H1 (cell line): Measurements from ENCODE around the gene NRL. TPM values are rescaled to one million over a fixed set of nuclear protein-coding genes. Genes with fewer than 3 reads are reported as not detected.

ENCODE experiments used
- CTCF ChIA-PET: fragments of 300-600 bp; sonication (Branson Sonifier 250); formaldehyde crosslinking; loops from one replicate; lab custom pipeline; 2021; ENCODE audit not compliant: partially characterized antibody; lab: Charles Lee
- POLR2A ChIA-PET: fragments of 300-600 bp; sonication (Branson Sonifier 250); formaldehyde crosslinking; loops from one replicate; lab custom pipeline; 2021; ENCODE audit warnings: inconsistent platforms; ENCODE audit not compliant: partially characterized antibody; lab: Charles Lee
- DNase-seq, 2 experiments: peaks; one replicate each; pipeline versions ENCODE4 v3.0.0 to v3.0.0-alpha.2; 2010 to 2022; ENCODE audit warnings: low spot score in 2 of 2, low read depth in 1 of 2, mixed read lengths in 1 of 2
- FAIRE-seq: peaks from 2 replicates; lab custom pipeline; 2011; peaks lifted over from hg19 to GRCh38; lab: Jason Lieb, UNC
- H2AFZ ChIP-seq: 2 replicates; pipeline ENCODE4 v1.8.1; 2012; ENCODE audit warnings: low read length, inconsistent platforms
- H2AK5ac ChIP-seq: 2 replicates; pipeline ENCODE4 v1.6.1; 2013; ENCODE audit warnings: low read depth, low read length
- H2BK120ac ChIP-seq: replicated peaks from 2 replicates; pipeline ENCODE3; 2013; ENCODE audit warnings: low read depth, low read length, inconsistent platforms
- H2BK12ac ChIP-seq: 2 replicates; pipeline ENCODE4 v1.6.1; 2013; ENCODE audit warnings: low read depth, low read length
- H2BK15ac ChIP-seq: 2 replicates; pipeline ENCODE4 v1.6.1; 2013; ENCODE audit warnings: low read length
- H2BK20ac ChIP-seq: 2 replicates; pipeline ENCODE4 v1.6.1; 2013; ENCODE audit warnings: low read length
- H2BK5ac ChIP-seq: 2 replicates; pipeline ENCODE4 v1.6.1; 2013; ENCODE audit warnings: low read depth, low read length
- H3K14ac ChIP-seq: 2 replicates; pipeline ENCODE4 v1.6.1; 2013; ENCODE audit warnings: inconsistent platforms; ENCODE audit not compliant: insufficient read length
- H3K18ac ChIP-seq: 2 replicates; pipeline ENCODE4 v1.6.1; 2013; ENCODE audit warnings: low read length; ENCODE audit errors: extremely low read depth
- H3K23ac ChIP-seq: 2 replicates; pipeline ENCODE4 v1.6.1; 2013; ENCODE audit warnings: inconsistent platforms; ENCODE audit not compliant: insufficient read length
- H3K23me2 ChIP-seq: 2 replicates; pipeline ENCODE4 v1.6.1; 2013; ENCODE audit warnings: low read depth, low read length
- H3K27ac ChIP-seq: 2 replicates; pipeline ENCODE4 v1.6.1; 2011; ENCODE audit warnings: low read depth, low read length, inconsistent platforms
- H3K27me3 ChIP-seq, 4 experiments: replicated peaks in 1 of 4; 1 replicate in 1 of 4; 2 replicates in 3 of 4; pipeline versions ENCODE4 v1.6.1 to v1.8.1; 2011 to 2013; ENCODE audit warnings: low read length in 3 of 4, mild to moderate bottlenecking in 3 of 4, inconsistent platforms in 2 of 4, mixed read lengths in 2 of 4, moderate library complexity in 1 of 4; ENCODE audit not compliant: control insufficient read depth in 3 of 4, insufficient read depth in 3 of 4; ENCODE audit errors: extremely low read depth in 1 of 4
- H3K36me3 ChIP-seq, 4 experiments: 2 replicates each; pipeline versions ENCODE4 v1.6.1 to v1.8.1; 2011 to 2013; ENCODE audit warnings: mild to moderate bottlenecking in 4 of 4, low read length in 3 of 4, moderate library complexity in 2 of 4, control low read depth in 1 of 4, inconsistent platforms in 1 of 4; ENCODE audit not compliant: insufficient read depth in 4 of 4, control insufficient read depth in 2 of 4
- H3K4ac ChIP-seq: replicated peaks from 2 replicates; pipeline ENCODE3; 2013; ENCODE audit warnings: low read length, low read depth, mixed read lengths, inconsistent platforms; ENCODE audit not compliant: insufficient read length
- H3K4me1 ChIP-seq, 4 experiments: replicated peaks in 1 of 4; 1 replicate in 1 of 4; 2 replicates in 3 of 4; pipeline versions ENCODE4 v1.6.1 to v1.8.1; 2011 to 2013; ENCODE audit warnings: low read length in 3 of 4, inconsistent platforms in 2 of 4, mixed read lengths in 1 of 4; ENCODE audit not compliant: insufficient read depth in 4 of 4, control insufficient read depth in 3 of 4
- H3K4me2 ChIP-seq, 2 experiments: 2 replicates each; pipeline versions ENCODE4 v1.6.1 to v1.8.1; 2011 to 2013; ENCODE audit warnings: low read depth in 2 of 2, low read length in 2 of 2, control low read depth in 1 of 2, inconsistent platforms in 1 of 2, mild to moderate bottlenecking in 1 of 2; ENCODE audit not compliant: insufficient read depth in 1 of 2
- H3K4me3 ChIP-seq, 4 experiments: fragments of 200-600, 300-600 bp in 1 of 4; sonication (generic), shearing (Covaris generic), sonication (Bioruptor Twin) in 1 of 4; 2 replicates each; pipeline versions ENCODE4 v1.5.1 to v1.8.1; 2011 to 2016; ENCODE audit warnings: low read length in 4 of 4, low read depth in 3 of 4, control low read depth in 2 of 4, inconsistent platforms in 2 of 4, mild to moderate bottlenecking in 2 of 4, mixed read lengths in 1 of 4, moderate library complexity in 1 of 4; ENCODE audit not compliant: insufficient read depth in 2 of 4; ENCODE audit errors: extremely low read depth in 1 of 4
- H3K56ac ChIP-seq: replicated peaks from 2 replicates; pipeline ENCODE3; 2013; ENCODE audit warnings: low read depth, mild to moderate bottlenecking, mixed read lengths, low read length, inconsistent platforms; ENCODE audit not compliant: insufficient read length
- H3K79me1 ChIP-seq: 2 replicates; pipeline ENCODE4 v1.6.1; 2013; ENCODE audit warnings: low read depth, low read length, control low read depth
- H3K79me2 ChIP-seq, 2 experiments: 2 replicates each; pipeline versions ENCODE4 v1.6.1 to v1.8.1; 2012 to 2013; ENCODE audit warnings: low read length in 2 of 2, mild to moderate bottlenecking in 2 of 2, inconsistent platforms in 1 of 2; ENCODE audit not compliant: insufficient read depth in 2 of 2, control insufficient read depth in 1 of 2
- H3K9ac ChIP-seq, 4 experiments: replicated peaks in 1 of 4; 1 replicate in 1 of 4; 2 replicates in 3 of 4; pipeline versions ENCODE4 v1.6.1 to v1.8.1; 2011 to 2013; ENCODE audit warnings: low read depth in 3 of 4, low read length in 3 of 4, control low read depth in 2 of 4, mild to moderate bottlenecking in 2 of 4, moderate library complexity in 2 of 4, inconsistent platforms in 1 of 4; ENCODE audit errors: extremely low read depth in 1 of 4
- H3K9me3 ChIP-seq, 2 experiments: 2 replicates each; pipeline versions ENCODE4 v1.6.1 to v1.8.1; 2012 to 2013; ENCODE audit warnings: mild to moderate bottlenecking in 2 of 2, moderate library complexity in 2 of 2, control low read depth in 1 of 2, inconsistent platforms in 1 of 2, low read depth in 1 of 2, low read length in 1 of 2, mixed read lengths in 1 of 2; ENCODE audit not compliant: insufficient read depth in 2 of 2
- H4K20me1 ChIP-seq, 2 experiments: replicated peaks in 1 of 2; 2 replicates each; pipeline versions ENCODE3 to v1.8.1; 2011 to 2013; ENCODE audit warnings: inconsistent platforms in 2 of 2, low read length in 2 of 2, mild to moderate bottlenecking in 1 of 2; ENCODE audit not compliant: insufficient read depth in 2 of 2, control insufficient read depth in 1 of 2
- H4K5ac ChIP-seq: 2 replicates; pipeline ENCODE4 v1.6.1; 2013; ENCODE audit warnings: low read length, low read depth, mixed read lengths, inconsistent platforms; ENCODE audit not compliant: insufficient read length
- H4K8ac ChIP-seq: 2 replicates; pipeline ENCODE4 v1.8.0; 2013; ENCODE audit warnings: mild to moderate bottlenecking, moderate library complexity, low read length, inconsistent platforms; ENCODE audit not compliant: insufficient read depth; ENCODE audit errors: extremely low read depth
- H4K91ac ChIP-seq: replicated peaks from 2 replicates; pipeline ENCODE3; 2013; ENCODE audit warnings: low read length, mixed read lengths, inconsistent platforms; ENCODE audit not compliant: insufficient read length
- BACH1 ChIP-seq: IDR thresholded peaks from 2 replicates; pipeline ENCODE4 v1.6.1; 2012; ENCODE audit warnings: low read length, improper control_type of control experiment
- JUND ChIP-seq: IDR thresholded peaks from 2 replicates; pipeline ENCODE4 v1.6.1; 2011; ENCODE audit warnings: mild to moderate bottlenecking, improper control_type of control experiment, low read length
- PHF8 ChIP-seq: fragments of 200-600 bp; sonication (generic); conservative IDR thresholded peaks from 2 replicates; pipeline ENCODE4 v1.7.1; 2012; ENCODE audit warnings: low read depth, mild to moderate bottlenecking, inconsistent platforms, low read length, moderate library complexity
- RAD21 ChIP-seq, 2 experiments: IDR thresholded peaks in 1 of 2; conservative IDR thresholded peaks in 1 of 2; 2 replicates each; pipeline ENCODE4 v1.6.1; 2011; ENCODE audit warnings: low read depth in 2 of 2, low read length in 2 of 2, improper control_type of control experiment in 1 of 2, inconsistent platforms in 1 of 2, mild to moderate bottlenecking in 1 of 2, moderate library complexity in 1 of 2
- RXRA ChIP-seq: IDR thresholded peaks from 2 replicates; pipeline ENCODE4 v1.6.1; 2011; ENCODE audit warnings: low read depth, mild to moderate bottlenecking, low read length, moderate library complexity; ENCODE audit not compliant: insufficient read depth
- TAF7 ChIP-seq: optimal IDR thresholded peaks from 2 replicates; pipeline ENCODE3; 2011; ENCODE audit warnings: low read depth, mild to moderate bottlenecking, inconsistent platforms, low read length, moderate library complexity, borderline replicate concordance
- YY1 ChIP-seq: IDR thresholded peaks from 2 replicates; pipeline ENCODE4 v1.6.1; 2011; ENCODE audit warnings: low read depth, mild to moderate bottlenecking, low read length
- WGBS, 2 experiments: shearing (Covaris generic) in 1 of 2; methylation state at CpG; one replicate each; pipeline versions ENCODE4 v1.1.6 to v1.1.7; 2013 to 2015; ENCODE audit warnings: low lambda C conversion rate in 2 of 2, mixed read lengths in 2 of 2, inconsistent platforms in 1 of 2, low coverage in 1 of 2, missing lambda C conversion rate in 1 of 2; ENCODE audit not compliant: insufficient replicate concordance in 2 of 2, insufficient coverage in 1 of 2, insufficient read length in 1 of 2; ENCODE audit errors: extremely low coverage in 1 of 2, missing lambda C conversion rate in 1 of 2; 5-methylcytosine and 5-hydroxymethylcytosine counted together
- polyA plus RNA-seq, 7 experiments: library from polyadenylated mRNA; depleted of rRNA in 3 of 7; stranded (reverse) in 5 of 7; unstranded in 2 of 7; fragments of >200 nt in 5 of 7; fragments of 200-250 nt in 2 of 7; gene quantifications; 1 replicate in 5 of 7; 2 replicates in 1 of 7; 4 replicates in 1 of 7; pipeline versions ENCODE4 v1.2.1 to v1.2.3, GENCODE V29; 2011 to 2013; ENCODE audit warnings: missing spikeins in 2 of 7, mixed read lengths in 2 of 7
- total RNA-seq: library from RNA; stranded (reverse); fragmentation: NEBNext Ultra II Directional; extraction: Animal tissue kit (Norgen Biotek cat#: 25700); gene quantifications from 2 replicates; pipeline ENCODE4 v1.2.1, GENCODE V29; 2021
- TF ChIP-seq, protein P1 (sequence below): IDR thresholded peaks from 2 replicates; pipeline ENCODE4 v1.6.1; 2012; ENCODE audit warnings: low read length, inconsistent platforms

NRL gene
- total and polyA plus RNA-seq, 2 of the 8 experiments (the other 6 are each of a cell fraction or from before 2014, with no cell fraction given) = 1.1 to 2.2 TPM

DNA sequence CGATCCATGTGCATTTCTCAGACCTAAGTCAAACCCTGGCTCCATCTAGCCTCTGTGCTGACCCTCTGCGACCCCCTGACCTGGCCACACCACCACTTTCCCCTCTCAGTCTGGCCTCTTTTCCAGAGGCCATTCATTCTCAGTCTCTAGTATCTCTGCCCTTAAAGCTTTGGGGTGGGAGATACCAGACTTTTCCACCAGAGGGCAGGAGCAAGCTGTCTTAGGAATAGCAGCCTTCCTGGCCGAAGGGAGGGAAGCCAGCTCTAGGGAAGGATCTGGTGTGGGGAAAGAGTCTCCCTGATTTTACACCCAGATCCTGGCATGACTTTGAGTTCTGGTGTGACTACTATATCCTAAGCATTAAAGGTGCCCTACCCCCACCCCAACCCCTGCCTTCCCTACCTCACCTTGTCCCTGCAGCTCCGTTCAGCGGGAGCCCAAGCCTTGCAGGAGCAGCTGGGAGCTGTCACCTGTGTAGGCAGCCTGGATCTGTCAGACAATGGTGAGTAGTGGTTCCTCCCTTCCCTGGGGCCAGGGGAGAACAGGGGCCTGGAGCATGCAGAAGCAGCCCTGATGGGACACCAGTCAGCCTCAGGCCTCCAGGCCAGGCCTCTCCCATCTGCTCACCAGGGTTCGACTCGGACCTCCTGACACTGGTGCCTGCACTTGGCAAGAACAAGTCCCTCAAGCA is 56.3 kb downstream of the NRL start:
- Histone ChIP-seq H3K9ac (no peak overlapping the region), H4K5ac (no peak overlapping the region), H3K4me1 (0 out of 7 replicates have a peak, but pooled peaks cover 0 to 2% (median 0%) of the 10 kb centered on the region in 4 experiments), H2BK15ac (peak overlapping the region; percentile 61; the same call in 1 of the 2 replicates), H3K27me3 (no peaks in the 10 kb centered on the region), H3K4me3 (no peak overlapping the region), H3K4ac (no peak overlapping the region), H3K27ac (no peak overlapping the region), H4K91ac (no peak overlapping the region), H4K20me1 (peaks cover 0 to 2% of the 10 kb centered on the region in 2 experiments), H3K79me1 (no peaks in the 10 kb centered on the region), H2BK120ac (no peak overlapping the region), H3K9me3 (no peaks in the 10 kb centered on the region), H4K8ac (no peak overlapping the region; the same call in 1 of the 2 replicates), H3K56ac (no peak overlapping the region), H3K23ac (no peak overlapping the region), H3K36me3 (no peaks in the 10 kb centered on the region; a peak in 1 of 8 replicates), H3K18ac (no peak overlapping the region; the same call in 1 of the 2 replicates), H2BK20ac (0 out of 2 replicates have a peak overlapping the region, but pooled peaks have one; percentile 48), H3K79me2 (no peaks in the 10 kb centered on the region), H3K4me2 (no peak overlapping the region), H2BK5ac (peak overlapping the region; percentile 35; the same call in 1 of the 2 replicates), H2AFZ (no peak overlapping the region), H2BK12ac (no peak overlapping the region; the same call in 1 of the 2 replicates), H3K23me2 (no peaks in the 10 kb centered on the region), H2AK5ac (peak overlapping the region; percentile 18; the same call in 1 of the 2 replicates), H3K14ac (no peak overlapping the region)
- WGBS, 2 experiments = 78% methylated on average over 7 of the region's 7 CpGs; no CpG with 5 or more reads in 1 of the 2 experiments
- CTCF ChIA-PET = interaction anchor here (0.6 to 9.6 kb wide), 35 partner anchors 8 to 287 kb away, joined by 3 to 234 read pairs (median 4); partner anchors contain the start of genes CIDEB, CPNE6, DCAF11 and DHRS4L2
- FAIRE-seq (peak; percentile 71), DNase-seq (peak in 1 of 2 experiments; percentile 84)
- POLR2A ChIA-PET = interaction anchor here (0.8 to 6.5 kb wide), 16 partner anchors 11 to 155 kb away, joined by 3 to 97 read pairs (median 4); partner anchors contain the start of genes CHMP4A, CPNE6, EMC9 and PCK2
- no peak for TF ChIP-seq TAF7
- no peak for TF ChIP-seq RXRA
- 0 out of 2 replicates have a peak, but pooled peaks have one; percentile 11 for TF ChIP-seq YY1
- TF ChIP-seq RAD21 (IDR thresholded peaks at IDR 0.05 in 1 of 2, conservative IDR thresholded peaks at IDR 0.05 in 1 of 2; ENCODE audit: low read depth in 2 of 2, low read length in 2 of 2) = peak; percentile 93 to 97
- TF ChIP-seq, protein P1, sequence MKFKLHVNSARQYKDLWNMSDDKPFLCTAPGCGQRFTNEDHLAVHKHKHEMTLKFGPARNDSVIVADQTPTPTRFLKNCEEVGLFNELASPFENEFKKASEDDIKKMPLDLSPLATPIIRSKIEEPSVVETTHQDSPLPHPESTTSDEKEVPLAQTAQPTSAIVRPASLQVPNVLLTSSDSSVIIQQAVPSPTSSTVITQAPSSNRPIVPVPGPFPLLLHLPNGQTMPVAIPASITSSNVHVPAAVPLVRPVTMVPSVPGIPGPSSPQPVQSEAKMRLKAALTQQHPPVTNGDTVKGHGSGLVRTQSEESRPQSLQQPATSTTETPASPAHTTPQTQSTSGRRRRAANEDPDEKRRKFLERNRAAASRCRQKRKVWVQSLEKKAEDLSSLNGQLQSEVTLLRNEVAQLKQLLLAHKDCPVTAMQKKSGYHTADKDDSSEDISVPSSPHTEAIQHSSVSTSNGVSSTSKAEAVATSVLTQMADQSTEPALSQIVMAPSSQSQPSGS = no peak
- TF ChIP-seq PHF8 = 0 out of 2 replicates have a peak, but pooled peaks have one; percentile 20
- no peak for TF ChIP-seq JUND
- TF ChIP-seq BACH1 = no peak
